ENCODE results near the gene FEM1C. TPM values are rescaled to one million over a fixed set of nuclear protein-coding genes. Genes with fewer than 3 reads are reported as not detected.

The FEM1C gene
- total RNA-seq, result 10 to 100 TPM; 15.3 to 16.4 TPM
- 1 to 10 TPM; 1.8 to 2.9 (median 1.9) TPM for polyA plus RNA-seq
- total RNA-seq, result 23.7 to 66.9 (median 40.0) reads per million in 6 experiments

- H3K27me3 Mint-ChIP-seq, result no peaks in the 10 kb centered on the region
- H3K4me1 Mint-ChIP-seq, result peaks cover 21 to 57% (median 49%) of the 10 kb centered on the region in 4 donors
- ATAC-seq (peak; percentile 83 to 87), DNase-seq (peak; percentile 88 to 99 (median 93))
- H3K27ac Mint-ChIP-seq, result peak within 1 kb of the TSS; percentile 85 to 99 (median 98)
- H3K4me3 Mint-ChIP-seq, result peak within 1 kb of the TSS; percentile 90 to 100 (median 96)
- H3K36me3 Mint-ChIP-seq, result peaks cover 7 to 34% (median 16%) of the 10 kb centered on the region in 3 donors
- peaks cover 0 to 11% (median 3%) of the 10 kb centered on the region in 9 donors for H3K9me3 Mint-ChIP-seq
- POLR2A ChIA-PET, result interaction anchor here (0.6 to 3.4 kb wide), 12 partner anchors 10 to 540 kb away, joined by 3 to 17 read pairs (median 4); partner anchors contain the start of genes AP3S1, ATG12, CCDC112 and COMMD10
These were observed at the start of gene FEM1C for GRCh38 chr5:115544436-115545350. FEM1C (minus strand) TSS chr5:115544775; CDS start chr5:115543493, 1,282 bp downstream.

GRCh38 chr5:115589043-115589442 lies 44.5 kb upstream of the FEM1C start:
- H3K36me3 Mint-ChIP-seq, result peaks cover 0 to 2% (median 2%) of the 10 kb centered on the region in 3 donors
- no peak overlapping the region for H3K4me3 Mint-ChIP-seq
- H3K27ac Mint-ChIP-seq, result no peak overlapping the region
- POLR2A ChIA-PET, result no interaction called here
- no peaks in the 10 kb centered on the region for H3K4me1 Mint-ChIP-seq
- no peak for DNase-seq
- no peaks in the 10 kb centered on the region for H3K9me3 Mint-ChIP-seq
- no peaks in the 10 kb centered on the region for H3K27me3 Mint-ChIP-seq
- no peak for ATAC-seq

GRCh38 chr5:115588640-115589039 lies 44.1 kb upstream of the FEM1C start:
- Mint-ChIP-seq H3K4me1 (no peaks in the 10 kb centered on the region), H3K27ac (no peak overlapping the region), H3K9me3 (no peaks in the 10 kb centered on the region), H3K4me3 (no peak overlapping the region), H3K36me3 (peaks cover 0 to 2% (median 2%) of the 10 kb centered on the region in 3 donors), H3K27me3 (no peaks in the 10 kb centered on the region)
- ATAC-seq (no peak), DNase-seq (no peak)
- POLR2A ChIA-PET, result no interaction called here

- ATAC-seq (peak in 1 of 2 donors; percentile 33), DNase-seq (peak in 3 of 10 donors; percentile 32 to 37 (median 36))
- Mint-ChIP-seq H3K9me3 (no peaks in the 10 kb centered on the region), H3K4me3 (no peak overlapping the region), H3K4me1 (no peaks in the 10 kb centered on the region), H3K36me3 (peaks cover 0 to 2% (median 2%) of the 10 kb centered on the region in 3 donors), H3K27me3 (no peaks in the 10 kb centered on the region), H3K27ac (no peak overlapping the region)
- POLR2A ChIA-PET, result no interaction called here
These were observed 42.1 kb upstream of the FEM1C start for GRCh38 chr5:115586525-115587146.

- ATAC-seq, result no peak
- Mint-ChIP-seq H3K9me3 (no peaks in the 10 kb centered on the region), H3K27me3 (no peaks in the 10 kb centered on the region), H3K4me3 (no peak overlapping the region), H3K27ac (no peak overlapping the region), H3K4me1 (no peaks in the 10 kb centered on the region), H3K36me3 (no peaks in the 10 kb centered on the region)
- POLR2A ChIA-PET, result no interaction called here
- no peak for DNase-seq
These were observed 40.7 kb upstream of the FEM1C start for GRCh38 chr5:115585265-115585664.

- POLR2A ChIA-PET, result no interaction called here
- peaks cover 0 to 3% (median 0%) of the 10 kb centered on the region in 4 donors for H3K4me1 Mint-ChIP-seq
- no peaks in the 10 kb centered on the region for H3K36me3 Mint-ChIP-seq
- no peaks in the 10 kb centered on the region for H3K27me3 Mint-ChIP-seq
- ATAC-seq, result no peak
- H3K27ac Mint-ChIP-seq, result no peak overlapping the region
- H3K9me3 Mint-ChIP-seq, result no peaks in the 10 kb centered on the region
- H3K4me3 Mint-ChIP-seq, result no peak overlapping the region
- no peak for DNase-seq
These were observed 39.9 kb upstream of the FEM1C start for GRCh38 chr5:115584501-115584900.

GRCh38 chr5:115583474-115583873 lies 38.9 kb upstream of the FEM1C start:
- Mint-ChIP-seq H3K9me3 (no peaks in the 10 kb centered on the region), H3K4me1 (peaks cover 0 to 5% (median 0%) of the 10 kb centered on the region in 4 donors), H3K36me3 (no peaks in the 10 kb centered on the region), H3K27me3 (no peaks in the 10 kb centered on the region), H3K4me3 (no peak overlapping the region), H3K27ac (no peak overlapping the region)
- DNase-seq, result no peak
- ATAC-seq, result no peak
- POLR2A ChIA-PET, result no interaction called here

- no peak for ATAC-seq
- Mint-ChIP-seq H3K36me3 (peaks cover 0 to 5% (median 2%) of the 10 kb centered on the region in 3 donors), H3K27me3 (no peaks in the 10 kb centered on the region), H3K4me3 (no peak overlapping the region), H3K27ac (no peak overlapping the region), H3K4me1 (peaks cover 0 to 5% (median 0%) of the 10 kb centered on the region in 4 donors), H3K9me3 (peaks cover 0 to 4% (median 0%) of the 10 kb centered on the region in 9 donors)
- POLR2A ChIA-PET, result no interaction called here
- no peak for DNase-seq
These were observed 36.4 kb upstream of the FEM1C start for GRCh38 chr5:115580941-115581340.

GRCh38 chr5:115579747-115580173 lies 35.2 kb upstream of the FEM1C start:
- Mint-ChIP-seq H3K9me3 (peaks cover 0 to 4% (median 0%) of the 10 kb centered on the region in 9 donors), H3K27ac (no peak overlapping the region), H3K36me3 (peaks cover 0 to 5% (median 2%) of the 10 kb centered on the region in 3 donors), H3K27me3 (no peaks in the 10 kb centered on the region), H3K4me3 (no peak overlapping the region), H3K4me1 (peaks cover 0 to 5% (median 0%) of the 10 kb centered on the region in 4 donors)
- no peak for ATAC-seq
- no peak for DNase-seq
- POLR2A ChIA-PET, result no interaction called here

- Mint-ChIP-seq H3K4me3 (no peak overlapping the region), H3K36me3 (peaks cover 0 to 5% (median 2%) of the 10 kb centered on the region in 3 donors), H3K9me3 (peaks cover 0 to 4% (median 0%) of the 10 kb centered on the region in 9 donors), H3K27ac (no peak overlapping the region), H3K27me3 (peaks cover 0 to 2% (median 0%) of the 10 kb centered on the region in 5 donors), H3K4me1 (peaks cover 0 to 5% (median 0%) of the 10 kb centered on the region in 4 donors)
- DNase-seq, result no peak
- no peak for ATAC-seq
- POLR2A ChIA-PET, result no interaction called here
These were observed 34.6 kb upstream of the FEM1C start for GRCh38 chr5:115579216-115579615.

GRCh38 chr5:115578657-115579056 lies 34.1 kb upstream of the FEM1C start:
- ATAC-seq (no peak), DNase-seq (no peak)
- Mint-ChIP-seq H3K4me1 (peaks cover 0 to 5% (median 0%) of the 10 kb centered on the region in 4 donors), H3K9me3 (peaks cover 0 to 4% (median 0%) of the 10 kb centered on the region in 9 donors), H3K27me3 (peaks cover 0 to 2% (median 0%) of the 10 kb centered on the region in 5 donors), H3K27ac (no peak overlapping the region), H3K36me3 (peaks cover 0 to 5% (median 2%) of the 10 kb centered on the region in 3 donors), H3K4me3 (no peak overlapping the region)
- POLR2A ChIA-PET, result no interaction called here

- ATAC-seq, result no peak
- peaks cover 0 to 5% (median 0%) of the 10 kb centered on the region in 4 donors for H3K4me1 Mint-ChIP-seq
- H3K9me3 Mint-ChIP-seq, result peaks cover 0 to 4% (median 0%) of the 10 kb centered on the region in 9 donors
- peaks cover 0 to 5% (median 2%) of the 10 kb centered on the region in 3 donors for H3K36me3 Mint-ChIP-seq
- POLR2A ChIA-PET, result no interaction called here
- H3K4me3 Mint-ChIP-seq, result no peak overlapping the region
- H3K27me3 Mint-ChIP-seq, result peaks cover 0 to 3% (median 0%) of the 10 kb centered on the region in 5 donors
- no peak overlapping the region for H3K27ac Mint-ChIP-seq
- DNase-seq, result no peak
These were observed 33.2 kb upstream of the FEM1C start for GRCh38 chr5:115577741-115578140.

All from naive thymus-derived CD8-positive, alpha-beta T cell (primary cell).